B cell (primary cell): Measurements from ENCODE around the gene MLLT3. TPM values are rescaled to one million over a fixed set of nuclear protein-coding genes. Genes with fewer than 3 reads are reported as not detected.

Experiments used
- ATAC-seq: fragments of 200-7000 bp; cut with Tn5 transposase; one replicate; pipeline ENCODE4 v1.10.0; 2021; ENCODE audit warnings: low read depth, mild to moderate bottlenecking, moderate number of reproducible peaks, moderate library complexity
- CTCF ChIA-PET: fragments of 350-600 bp; sonication (Branson Sonifier 250); formaldehyde crosslinking; loops from one replicate; lab custom pipeline; 2021; ENCODE audit warnings: antibody characterized with exemption, inconsistent platforms; lab: Charles Lee
- POLR2A ChIA-PET: fragments of 350-600 bp; sonication (Branson Sonifier 250); formaldehyde crosslinking; loops from one replicate; lab custom pipeline; 2021; ENCODE audit warnings: antibody characterized with exemption; lab: Charles Lee
- DNase-seq: peaks from one replicate; pipeline ENCODE4 v3.0.0; 2013
- H2AFZ ChIP-seq: 2 replicates; pipeline ENCODE4 v1.6.1; 2012; ENCODE audit warnings: mild to moderate bottlenecking, low read depth, low read length; ENCODE audit not compliant: insufficient read depth, poor library complexity, severe bottlenecking
- H3K27ac ChIP-seq, 2 donors: 1 replicate in 1 of 2; 2 replicates in 1 of 2; pipeline ENCODE4 v1.5.1; 2012 to 2013; ENCODE audit warnings: low read length in 2 of 2, mild to moderate bottlenecking in 2 of 2, moderate library complexity in 1 of 2
- H3K27me3 ChIP-seq, 4 experiments: fragments of 200-600 bp in 1 of 4; sonication (generic) in 1 of 4; replicated peaks in 1 of 4; 1 replicate in 2 of 4; 2 replicates in 2 of 4; pipeline versions ENCODE4 v1.6.1 to v1.7.0; 2013 to 2016; ENCODE audit warnings: low read length in 3 of 4, mild to moderate bottlenecking in 2 of 4, mixed read lengths in 1 of 4, moderate library complexity in 1 of 4; ENCODE audit not compliant: insufficient read depth in 4 of 4, control insufficient read depth in 3 of 4; ENCODE audit errors: control extremely low read depth in 1 of 4
- H3K36me3 ChIP-seq, 2 experiments: replicated peaks in 1 of 2; 1 replicate in 1 of 2; 2 replicates in 1 of 2; pipeline versions ENCODE4 v1.6.1 to v1.7.1; 2013; ENCODE audit warnings: low read length in 1 of 2; ENCODE audit not compliant: insufficient read depth in 2 of 2, control insufficient read depth in 1 of 2; ENCODE audit errors: control extremely low read depth in 1 of 2, extremely low read depth in 1 of 2
- H3K4me1 ChIP-seq, 2 donors: fragments of 200-600 bp in 1 of 2; sonication (generic) in 1 of 2; 1 replicate in 1 of 2; 2 replicates in 1 of 2; pipeline versions ENCODE4 v1.5.1 to v1.6.1; 2013 to 2017; ENCODE audit warnings: low read length in 2 of 2; ENCODE audit not compliant: control insufficient read depth in 2 of 2, insufficient read depth in 2 of 2
- H3K4me2 ChIP-seq: replicated peaks from 2 replicates; pipeline ENCODE3; 2012; ENCODE audit warnings: mild to moderate bottlenecking, low read depth, low read length; ENCODE audit not compliant: poor library complexity, severe bottlenecking
- H3K4me3 ChIP-seq, 5 experiments: fragments of 200-600 bp in 1 of 5; sonication (generic) in 1 of 5; 1 replicate in 3 of 5; 2 replicates in 2 of 5; pipeline versions ENCODE4 v1.5.1 to v1.7.0; 2011 to 2016; ENCODE audit warnings: low read length in 4 of 5, mild to moderate bottlenecking in 4 of 5, low read depth in 2 of 5, control low read depth in 1 of 5, moderate library complexity in 1 of 5; ENCODE audit not compliant: insufficient read depth in 1 of 5; ENCODE audit errors: control extremely low read depth in 1 of 5, extremely low read depth in 1 of 5
- H3K79me2 ChIP-seq: fragments of 200-600 bp; sonication (generic); one replicate; pipeline ENCODE4 v1.6.0; 2016; ENCODE audit warnings: low read length; ENCODE audit not compliant: control insufficient read depth, insufficient read depth
- H3K9ac ChIP-seq: fragments of 200-600 bp; sonication (generic); 2 replicates; pipeline ENCODE4 v1.6.1; 2017; ENCODE audit warnings: mild to moderate bottlenecking, low read length, moderate library complexity
- H3K9me3 ChIP-seq, 3 donors: one replicate each; pipeline versions ENCODE4 v1.6.1 to v1.7.1; 2013; ENCODE audit warnings: low read length in 2 of 3; ENCODE audit not compliant: control insufficient read depth in 2 of 3, insufficient read depth in 1 of 3; ENCODE audit errors: control extremely low read depth in 1 of 3
- H4K20me1 ChIP-seq: 2 replicates; pipeline ENCODE4 v1.6.0; 2012; ENCODE audit warnings: mild to moderate bottlenecking, low read length; ENCODE audit not compliant: insufficient read depth, control insufficient read depth, poor library complexity, severe bottlenecking
- H3K27ac Mint-ChIP-seq: one replicate; pipeline ENCODE4 v1.8.0; 2021; ENCODE audit warnings: mixed read lengths
- H3K27me3 Mint-ChIP-seq: one replicate; pipeline ENCODE4 v1.8.0; 2021; ENCODE audit warnings: mixed read lengths
- H3K4me1 Mint-ChIP-seq: one replicate; pipeline ENCODE4 v1.8.0; 2021; ENCODE audit warnings: mixed read lengths
- H3K4me3 Mint-ChIP-seq: one replicate; pipeline ENCODE4 v1.8.0; 2021; ENCODE audit warnings: mixed read lengths
- H3K9me3 Mint-ChIP-seq: one replicate; pipeline ENCODE4 v1.8.0; 2022; ENCODE audit warnings: mixed read lengths; ENCODE audit not compliant: insufficient read depth
- CTCF ChIP-seq: fragments of 200-600 bp; IDR thresholded peaks from one replicate; pipeline ENCODE4 v1.8.0; 2022; ENCODE audit warnings: antibody characterized with exemption, mild to moderate bottlenecking
- EZH2 ChIP-seq: IDR thresholded peaks from 2 replicates; pipeline ENCODE4 v1.6.1; 2012; ENCODE audit warnings: borderline replicate concordance, low read depth, mild to moderate bottlenecking, moderate library complexity, low read length; ENCODE audit not compliant: insufficient read depth, poor library complexity, severe bottlenecking
- WGBS: methylation state at CpG from one replicate; pipeline ENCODE4 v1.1.5; 2013; ENCODE audit warnings: missing lambda C conversion rate; ENCODE audit not compliant: insufficient coverage; 5-methylcytosine and 5-hydroxymethylcytosine counted together
- intact Hi-C: fragments of 100-400 bp; cut with micrococcal nuclease; formaldehyde crosslinking; loops from one replicate; pipeline ENCODE4 v1.10.0; 2022
- polyA plus RNA-seq: library from polyadenylated mRNA; depleted of rRNA; stranded (reverse); fragments of >200 nt; gene quantifications from 2 replicates; pipeline ENCODE4 v1.2.3, GENCODE V29; 2012
- total RNA-seq, 2 donors: library from RNA; stranded (reverse); fragments of 120-200 nt in 1 of 2; gene quantifications; 1 replicate in 1 of 2; 2 replicates in 1 of 2; pipeline versions ENCODE4 v1.2.3 to v1.2.4, GENCODE V29; 2013 to 2022

Gene MLLT3
- total and polyA plus RNA-seq, 2 donors (not counting 1 experiment from before 2014, with no cell fraction given): 3.4 to 3.6 TPM

- H3K27ac Mint-ChIP-seq: no peak overlapping the region
Measured at GRCh38 chr9:20557285-20557684, 65.0 kb downstream of the MLLT3 start.

More at GRCh38 chr9:20557285-20557684, 65.0 kb downstream of the MLLT3 start:
- Histone ChIP-seq H3K27ac (no peak overlapping the region), H4K20me1 (no peaks in the 10 kb centered on the region), H3K27me3 (no peaks in the 10 kb centered on the region), H3K36me3 (no peaks in the 10 kb centered on the region), H3K9ac (no peak overlapping the region), H3K9me3 (no peaks in the 10 kb centered on the region), H2AFZ (no peak overlapping the region), H3K4me1 (peaks cover 0 to 7% of the 10 kb centered on the region in 2 donors), H3K79me2 (no peaks in the 10 kb centered on the region), H3K4me2 (no peak overlapping the region), H3K4me3 (no peak overlapping the region)
- peaks cover 10% of the 10 kb centered on the region for H3K4me1 Mint-ChIP-seq
- intact Hi-C loops: no loop called here
- peaks cover 4% of the 10 kb centered on the region for H3K27me3 Mint-ChIP-seq
- TF ChIP-seq EZH2: no peak
- no peak for TF ChIP-seq CTCF
- ChIA-PET POLR2A (no interaction called here), CTCF (no interaction called here)
- no peak for DNase-seq
- H3K9me3 Mint-ChIP-seq: no peaks in the 10 kb centered on the region
- WGBS: 83% methylated on average over 1 of the region's 1 CpG
- no peak overlapping the region for H3K4me3 Mint-ChIP-seq
- ATAC-seq: no peak
